ENCODE results near the gene SEC62. TPM values are rescaled to one million over a fixed set of nuclear protein-coding genes. Genes with fewer than 3 reads are reported as not detected.

The SEC62 gene
- total RNA-seq, 1 donor = 31.5 TPM

GRCh38 chr3:170037463-170038433 is 71.1 kb downstream of the SEC62 start, which contains the start of gene GPR160:
TSS of gene GPR160 (plus strand) at chr3:170037995. CDS start at chr3:170083973, 45,978 bp downstream.
- no peaks in the 10 kb centered on the region for H3K36me3 ChIP-seq (ENCODE audit: insufficient read depth, low read length)
- H3K79me2 ChIP-seq (ENCODE audit: insufficient read depth, low read length) = no peaks in the 10 kb centered on the region
- H3K4me2 ChIP-seq (ENCODE audit: insufficient read depth, low read length) = peak within 1 kb of the TSS; percentile 77
- DNase-seq (ENCODE audit: insufficient read length, low spot score, missing footprints) = peak; percentile 93
- no peaks in the 10 kb centered on the region for H4K20me1 ChIP-seq (ENCODE audit: insufficient read depth, low read length)
- peak within 1 kb of the TSS; percentile 63 for H3K4me3 ChIP-seq (ENCODE audit: insufficient read depth, low read length)
- TF ChIP-seq, protein P1, sequence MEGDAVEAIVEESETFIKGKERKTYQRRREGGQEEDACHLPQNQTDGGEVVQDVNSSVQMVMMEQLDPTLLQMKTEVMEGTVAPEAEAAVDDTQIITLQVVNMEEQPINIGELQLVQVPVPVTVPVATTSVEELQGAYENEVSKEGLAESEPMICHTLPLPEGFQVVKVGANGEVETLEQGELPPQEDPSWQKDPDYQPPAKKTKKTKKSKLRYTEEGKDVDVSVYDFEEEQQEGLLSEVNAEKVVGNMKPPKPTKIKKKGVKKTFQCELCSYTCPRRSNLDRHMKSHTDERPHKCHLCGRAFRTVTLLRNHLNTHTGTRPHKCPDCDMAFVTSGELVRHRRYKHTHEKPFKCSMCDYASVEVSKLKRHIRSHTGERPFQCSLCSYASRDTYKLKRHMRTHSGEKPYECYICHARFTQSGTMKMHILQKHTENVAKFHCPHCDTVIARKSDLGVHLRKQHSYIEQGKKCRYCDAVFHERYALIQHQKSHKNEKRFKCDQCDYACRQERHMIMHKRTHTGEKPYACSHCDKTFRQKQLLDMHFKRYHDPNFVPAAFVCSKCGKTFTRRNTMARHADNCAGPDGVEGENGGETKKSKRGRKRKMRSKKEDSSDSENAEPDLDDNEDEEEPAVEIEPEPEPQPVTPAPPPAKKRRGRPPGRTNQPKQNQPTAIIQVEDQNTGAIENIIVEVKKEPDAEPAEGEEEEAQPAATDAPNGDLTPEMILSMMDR (IDR thresholded peaks at IDR 0.05; ENCODE audit: extremely low read depth, low read depth, low read length) = peak; percentile 58
- H3K9me3 ChIP-seq (ENCODE audit: low read depth, low read length) = no peaks in the 10 kb centered on the region
- H3K4me1 ChIP-seq (ENCODE audit: insufficient read depth, low read length) = peaks cover 4% of the 10 kb centered on the region
- H3K27ac ChIP-seq (ENCODE audit: low read depth, low read length) = no peak within 1 kb of the TSS
- H2AFZ ChIP-seq (ENCODE audit: low read length) = peak within 1 kb of the TSS; percentile 29
- peaks cover 47% of the 10 kb centered on the region for H3K27me3 ChIP-seq (ENCODE audit: insufficient read depth, low read length)

- Histone ChIP-seq H3K79me2 (ENCODE audit: insufficient read depth, low read length) (no peaks in the 10 kb centered on the region), H4K20me1 (ENCODE audit: insufficient read depth, low read length) (no peaks in the 10 kb centered on the region), H3K9me3 (ENCODE audit: low read depth, low read length) (no peaks in the 10 kb centered on the region), H2AFZ (ENCODE audit: low read length) (peak overlapping the region; percentile 29), H3K27me3 (ENCODE audit: insufficient read depth, low read length) (peaks cover 50% of the 10 kb centered on the region), H3K4me2 (ENCODE audit: insufficient read depth, low read length) (peak overlapping the region; percentile 77), H3K4me1 (ENCODE audit: insufficient read depth, low read length) (peaks cover 4% of the 10 kb centered on the region), H3K27ac (ENCODE audit: low read depth, low read length) (no peak overlapping the region), H3K36me3 (ENCODE audit: insufficient read depth, low read length) (no peaks in the 10 kb centered on the region), H3K4me3 (ENCODE audit: insufficient read depth, low read length) (peak overlapping the region; percentile 63)
- peak; percentile 52 for DNase-seq (ENCODE audit: insufficient read length, low spot score, missing footprints)
- TF ChIP-seq, protein P1 (IDR thresholded peaks at IDR 0.05; ENCODE audit: extremely low read depth, low read depth, low read length) = no peak
Observed at GRCh38 chr3:170038434-170039110, 72.0 kb downstream of the SEC62 start.

- Histone ChIP-seq H3K4me3 (ENCODE audit: insufficient read depth, low read length) (no peak overlapping the region), H3K27ac (ENCODE audit: low read depth, low read length) (no peak overlapping the region), H3K9me3 (ENCODE audit: low read depth, low read length) (no peaks in the 10 kb centered on the region), H3K79me2 (ENCODE audit: insufficient read depth, low read length) (no peaks in the 10 kb centered on the region), H2AFZ (ENCODE audit: low read length) (no peak overlapping the region), H4K20me1 (ENCODE audit: insufficient read depth, low read length) (no peaks in the 10 kb centered on the region), H3K36me3 (ENCODE audit: insufficient read depth, low read length) (no peaks in the 10 kb centered on the region), H3K4me2 (ENCODE audit: insufficient read depth, low read length) (no peak overlapping the region), H3K27me3 (ENCODE audit: insufficient read depth, low read length) (peaks cover 52% of the 10 kb centered on the region), H3K4me1 (ENCODE audit: insufficient read depth, low read length) (peaks cover 4% of the 10 kb centered on the region)
- TF ChIP-seq, protein P1 (IDR thresholded peaks at IDR 0.05; ENCODE audit: extremely low read depth, low read depth, low read length) = no peak
- peak; percentile 44 for DNase-seq (ENCODE audit: insufficient read length, low spot score, missing footprints)
Observed at GRCh38 chr3:170040418-170040817, 73.8 kb downstream of the SEC62 start.

DNA sequence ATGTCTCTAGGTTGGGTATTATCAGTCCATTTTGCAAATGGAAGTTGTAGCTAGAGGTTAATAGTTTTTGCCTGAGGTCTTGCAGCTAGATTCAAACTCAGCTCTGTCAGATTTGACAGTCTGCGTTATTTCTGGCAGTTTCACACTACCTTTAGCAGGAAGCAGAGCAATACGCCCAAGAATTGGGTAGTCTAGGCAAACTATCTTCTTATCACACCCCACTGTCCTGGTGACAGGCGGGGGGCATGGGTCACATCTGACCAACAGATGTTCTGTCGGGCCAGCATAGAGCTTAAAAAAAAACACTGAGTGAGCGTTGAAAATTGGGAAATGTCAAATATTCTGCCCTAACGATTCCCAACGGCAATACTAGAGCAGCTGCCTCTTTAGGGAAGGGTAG is 76.9 kb downstream of the SEC62 start:
- DNase-seq (ENCODE audit: insufficient read length, low spot score, missing footprints) = no peak
- TF ChIP-seq, protein P1 (IDR thresholded peaks at IDR 0.05; ENCODE audit: extremely low read depth, low read depth, low read length) = no peak

More for the DNA sequence above, 76.9 kb downstream of the SEC62 start:
- H2AFZ ChIP-seq (ENCODE audit: low read length) = no peak overlapping the region
- H3K79me2 ChIP-seq (ENCODE audit: insufficient read depth, low read length) = no peaks in the 10 kb centered on the region
- H3K27me3 ChIP-seq (ENCODE audit: insufficient read depth, low read length) = peaks cover 37% of the 10 kb centered on the region
- H3K4me2 ChIP-seq (ENCODE audit: insufficient read depth, low read length) = no peak overlapping the region
- H4K20me1 ChIP-seq (ENCODE audit: insufficient read depth, low read length) = no peaks in the 10 kb centered on the region
- H3K4me3 ChIP-seq (ENCODE audit: insufficient read depth, low read length) = no peak overlapping the region
- H3K9me3 ChIP-seq (ENCODE audit: low read depth, low read length) = no peaks in the 10 kb centered on the region
- no peaks in the 10 kb centered on the region for H3K36me3 ChIP-seq (ENCODE audit: insufficient read depth, low read length)
- H3K27ac ChIP-seq (ENCODE audit: low read depth, low read length) = no peak overlapping the region
- no peaks in the 10 kb centered on the region for H3K4me1 ChIP-seq (ENCODE audit: insufficient read depth, low read length)

Measured in osteoblast (primary cell).